ENCODE results near the gene OR2T4. TPM values are rescaled to one million over a fixed set of nuclear protein-coding genes. Genes with fewer than 3 reads are reported as not detected.

The OR2T4 gene
- total RNA-seq, 1 experiment from 2014 or later, result not detected

- H3K9ac ChIP-seq (ENCODE audit: low read length), result no peak overlapping the region
- H3K36me3 ChIP-seq (ENCODE audit: control insufficient read depth in 1 of 2, insufficient read depth in 2 of 2, low read length in 2 of 2), result no peaks in the 10 kb centered on the region
- CTCF ChIA-PET, result no interaction called here
- no peak overlapping the region for H3K4me3 ChIP-seq (replicated peaks in 1 of 2; ENCODE audit: low read depth in 1 of 2, low read length in 2 of 2)
- H3K27ac ChIP-seq (ENCODE audit: low read depth, low read length), result no peak overlapping the region
- no peaks in the 10 kb centered on the region for H3K79me2 ChIP-seq (ENCODE audit: insufficient read depth, low read length)
- peaks cover 8 to 26% of the 10 kb centered on the region in 2 experiments; a peak in 2 of 4 replicates for H3K9me3 ChIP-seq (ENCODE audit: control insufficient read depth in 1 of 2, insufficient read depth in 1 of 2, low read depth in 1 of 2, low read length in 2 of 2)
- H3K9me2 ChIP-seq (ENCODE audit: insufficient read depth), result no peaks in the 10 kb centered on the region
- no peaks in the 10 kb centered on the region for H4K20me1 ChIP-seq (ENCODE audit: insufficient read depth)
- H3K4me1 ChIP-seq (ENCODE audit: control insufficient read depth in 1 of 2, insufficient read depth in 2 of 2, low read length in 2 of 2), result no peaks in the 10 kb centered on the region
- H3K27me3 ChIP-seq (ENCODE audit: insufficient read depth, low read length), result no peaks in the 10 kb centered on the region
- ATAC-seq, result no peak
- POLR2A ChIA-PET, result no interaction called here
- H2AFZ ChIP-seq (ENCODE audit: low read depth, low read length, poor library complexity, severe bottlenecking), result no peak overlapping the region
- no peak for TF ChIP-seq SIN3A (IDR thresholded peaks at IDR 0.05; ENCODE audit: low read depth)
- no peak for TF ChIP-seq EZH2 (IDR thresholded peaks at IDR 0.05)
- no peak for TF ChIP-seq FOSL1 (IDR thresholded peaks at IDR 0.05; ENCODE audit: low read depth)
- TF ChIP-seq SP1 (IDR thresholded peaks at IDR 0.05; ENCODE audit: low read depth), result no peak
- TF ChIP-seq JUND (IDR thresholded peaks at IDR 0.05), result no peak
- no peak for TF ChIP-seq RAD21 (IDR thresholded peaks at IDR 0.05; ENCODE audit: low read depth)
- TF ChIP-seq EZH2phosphoT487 (IDR thresholded peaks at IDR 0.05; ENCODE audit: borderline replicate concordance), result no peak
- no peak for TF ChIP-seq POLR2A (IDR thresholded peaks at IDR 0.05; ENCODE audit: borderline replicate concordance, extremely low read depth, insufficient read depth, insufficient read length)
- no peak overlapping the region for H3K4me2 ChIP-seq (ENCODE audit: low read length)
- intact Hi-C loops (cut with micrococcal nuclease), result no loop called here
- RAD21 ChIA-PET (ENCODE audit: low non-redundant PET in 1 of 2, low total read pairs in 2 of 2, uncharacterized antibody in 2 of 2, unreplicated experiment in 2 of 2), result no interaction called here
- DNase-seq (ENCODE audit: low read depth, low spot score), result no peak
- no TSS peak for BruUV-seq (replicated peaks)
These were observed 10.9 kb downstream of the OR2T4 start for GRCh38 chr1:248372394-248372793.

GRCh38 chr1:248373761-248374160, 12.3 kb downstream of the OR2T4 start:
- DNase-seq (ENCODE audit: low read depth, low spot score) (no peak), ATAC-seq (no peak)
- no peak overlapping the region for H3K9ac ChIP-seq (ENCODE audit: low read length)
- ChIA-PET POLR2A (no interaction called here), CTCF (no interaction called here), RAD21 (ENCODE audit: low non-redundant PET in 1 of 2, low total read pairs in 2 of 2, uncharacterized antibody in 2 of 2, unreplicated experiment in 2 of 2) (no interaction called here)
- H3K4me3 ChIP-seq (replicated peaks in 1 of 2; ENCODE audit: low read depth in 1 of 2, low read length in 2 of 2), result no peak overlapping the region
- H3K27me3 ChIP-seq (ENCODE audit: insufficient read depth, low read length), result no peaks in the 10 kb centered on the region
- H3K4me2 ChIP-seq (ENCODE audit: low read length), result no peak overlapping the region
- intact Hi-C loops (cut with micrococcal nuclease), result no loop called here
- H3K9me2 ChIP-seq (ENCODE audit: insufficient read depth), result no peaks in the 10 kb centered on the region
- no peak overlapping the region for H3K27ac ChIP-seq (ENCODE audit: low read depth, low read length)
- H4K20me1 ChIP-seq (ENCODE audit: insufficient read depth), result no peaks in the 10 kb centered on the region
- H3K79me2 ChIP-seq (ENCODE audit: insufficient read depth, low read length), result no peaks in the 10 kb centered on the region
- BruUV-seq (replicated peaks), result no TSS peak
- no peaks in the 10 kb centered on the region for H3K4me1 ChIP-seq (ENCODE audit: control insufficient read depth in 1 of 2, insufficient read depth in 2 of 2, low read length in 2 of 2)
- peaks cover 5 to 21% of the 10 kb centered on the region in 2 experiments; a peak in 2 of 4 replicates for H3K9me3 ChIP-seq (ENCODE audit: control insufficient read depth in 1 of 2, insufficient read depth in 1 of 2, low read depth in 1 of 2, low read length in 2 of 2)
- no peaks in the 10 kb centered on the region for H3K36me3 ChIP-seq (ENCODE audit: control insufficient read depth in 1 of 2, insufficient read depth in 2 of 2, low read length in 2 of 2)
- H2AFZ ChIP-seq (ENCODE audit: low read depth, low read length, poor library complexity, severe bottlenecking), result no peak overlapping the region
- TF ChIP-seq ZBTB33 (IDR thresholded peaks at IDR 0.05; ENCODE audit: extremely low read depth, insufficient replicate concordance, low read length), result no peak
- no peak for TF ChIP-seq RAD21 (IDR thresholded peaks at IDR 0.05; ENCODE audit: low read depth)
- TF ChIP-seq ZNF274 (IDR thresholded peaks at IDR 0.05; ENCODE audit: low read depth, low read length), result no peak
- TF ChIP-seq ATF3 (IDR thresholded peaks at IDR 0.05), result no peak
- no peak for TF ChIP-seq CEBPB (IDR thresholded peaks at IDR 0.05; ENCODE audit: low read depth)
- no peak for TF ChIP-seq CBX3 (IDR thresholded peaks at IDR 0.05; ENCODE audit: low read depth)
- TF ChIP-seq SRF (IDR thresholded peaks at IDR 0.05; ENCODE audit: low read depth), result no peak
- TF ChIP-seq TCF7L2 (IDR thresholded peaks at IDR 0.05; ENCODE audit: borderline replicate concordance, extremely low read depth, insufficient read depth, insufficient read length), result no peak
- TF ChIP-seq CTCF (IDR thresholded peaks at IDR 0.05 in 2 of 3, conservative IDR thresholded peaks at IDR 0.05 in 1 of 3; ENCODE audit: borderline replicate concordance in 1 of 3, insufficient read depth in 1 of 3, low read depth in 2 of 3, low read length in 2 of 3), result no peak
- no peak for TF ChIP-seq YY1 (IDR thresholded peaks at IDR 0.05; ENCODE audit: extremely low read depth, insufficient replicate concordance, low read depth, low read length)
- no peak for TF ChIP-seq ELF1 (IDR thresholded peaks at IDR 0.05; ENCODE audit: borderline replicate concordance, low read depth)
- TF ChIP-seq POLR2AphosphoS5 (IDR thresholded peaks at IDR 0.05; ENCODE audit: low read depth, low read length), result no peak

Measured in HCT116 (cell line).